Stimulated activated CD4-positive, alpha-beta T cell treated with anti-CD3 and anti-CD28 coated beads, Interleukin-1b, Interleukin-23, amount 100 ng/mL, for 24 hours (primary cell): Measurements from ENCODE around the gene IQCF2.
"Not testable (repeated sequence)": the region's sequence is repeated elsewhere in the genome, so short reads cannot be mapped to it uniquely, and the experiment has no call there.

Experiments
- DNase-seq, 4 experiments: peaks; one replicate each; pipeline ENCODE4 v3.0.0-alpha.2; 2020; ENCODE audit warnings: low read depth in 4 of 4, low spot score in 1 of 4

Gene IQCF2

DNA sequence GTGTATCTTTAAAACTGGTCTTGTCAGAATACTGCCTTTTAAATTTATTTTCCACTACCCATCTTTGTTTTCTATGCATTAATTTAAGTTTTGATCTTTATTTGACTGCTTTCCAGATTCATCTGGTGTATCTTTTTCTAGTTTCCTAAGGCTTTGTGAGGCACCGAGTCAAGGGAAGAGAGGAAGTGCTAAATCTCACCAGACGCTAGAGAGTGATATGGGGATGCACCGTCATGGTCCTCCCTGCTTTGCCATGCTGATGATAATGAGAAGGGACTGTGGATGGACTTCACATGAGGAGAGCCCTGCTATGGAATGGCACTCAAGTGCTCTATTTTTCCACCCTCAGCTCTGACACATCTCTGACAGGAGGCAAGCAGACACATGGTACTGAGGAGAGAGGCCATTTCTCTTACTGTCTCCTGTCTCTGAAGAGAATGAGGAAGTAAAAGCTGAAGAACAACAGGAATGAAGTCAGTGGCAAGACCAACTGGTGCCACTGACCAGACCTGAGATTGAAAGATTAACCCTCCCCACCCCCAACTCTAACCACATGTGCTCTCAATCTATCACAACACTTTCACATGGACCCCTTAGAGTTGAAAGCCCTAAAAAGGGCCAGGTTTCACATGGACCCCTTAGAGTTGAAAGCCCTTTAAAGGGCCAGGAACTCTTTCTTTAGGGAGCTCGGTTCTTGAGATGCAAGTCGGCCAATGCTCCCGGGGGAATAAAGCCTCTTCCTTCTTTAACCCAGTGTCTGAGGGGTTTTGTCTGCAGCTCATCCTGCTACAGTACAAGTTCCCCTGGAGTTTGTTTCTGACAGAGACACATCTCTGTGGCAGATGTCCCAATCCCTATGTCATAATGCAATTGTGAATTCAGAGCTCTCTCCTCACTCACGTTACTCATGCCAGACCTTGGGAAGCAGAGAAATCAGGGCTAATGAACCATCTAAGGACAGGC is at the start of gene IQCF2:
IQCF2 (plus strand) TSS at position 913 of the 963 bp plus-strand sequence. CDS start 52 bp downstream, outside the sequence.
- no peak for DNase-seq

DNA sequence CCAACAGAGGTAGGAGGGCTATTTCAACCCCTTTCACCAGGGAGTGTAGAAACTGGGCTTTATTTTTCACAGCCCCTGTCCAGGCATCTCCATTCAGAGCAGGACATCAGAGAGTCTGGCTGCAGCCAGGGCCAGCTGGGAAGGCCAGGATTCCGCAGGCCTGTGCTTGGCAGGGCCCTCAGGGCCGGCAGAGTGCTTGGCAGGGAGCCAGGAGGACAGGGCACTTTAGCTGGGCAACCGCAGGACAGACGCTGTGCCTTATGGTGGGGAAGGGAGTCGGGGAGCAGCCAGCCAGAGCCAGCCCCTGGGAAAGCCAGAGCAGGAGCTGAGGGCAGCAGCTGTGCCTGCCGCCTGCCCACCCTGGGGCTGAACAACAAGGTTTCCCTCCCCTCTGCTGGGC is 47.9 kb upstream of the IQCF2 start:
- no peak for DNase-seq

DNA sequence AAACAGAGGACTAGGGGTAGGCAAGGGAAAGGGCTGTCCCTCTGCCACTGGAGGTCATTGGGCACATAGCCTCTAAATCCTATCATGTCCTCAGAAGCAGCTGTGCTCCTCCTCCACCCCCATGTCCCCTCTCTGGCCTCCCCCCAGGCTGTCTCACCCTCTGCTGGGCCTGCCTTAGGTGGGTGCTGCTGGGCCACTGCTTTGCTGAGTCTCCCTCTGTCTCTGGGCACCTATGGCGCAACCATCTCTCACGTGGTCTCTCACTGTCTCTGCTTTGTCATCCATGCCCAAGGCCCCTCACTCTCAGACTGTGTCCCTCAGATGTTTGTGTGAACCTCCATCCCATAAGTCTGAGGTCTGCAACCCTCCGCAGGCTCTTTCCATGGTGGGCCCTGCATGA is 47.4 kb upstream of the IQCF2 start:
- no peak for DNase-seq

DNA sequence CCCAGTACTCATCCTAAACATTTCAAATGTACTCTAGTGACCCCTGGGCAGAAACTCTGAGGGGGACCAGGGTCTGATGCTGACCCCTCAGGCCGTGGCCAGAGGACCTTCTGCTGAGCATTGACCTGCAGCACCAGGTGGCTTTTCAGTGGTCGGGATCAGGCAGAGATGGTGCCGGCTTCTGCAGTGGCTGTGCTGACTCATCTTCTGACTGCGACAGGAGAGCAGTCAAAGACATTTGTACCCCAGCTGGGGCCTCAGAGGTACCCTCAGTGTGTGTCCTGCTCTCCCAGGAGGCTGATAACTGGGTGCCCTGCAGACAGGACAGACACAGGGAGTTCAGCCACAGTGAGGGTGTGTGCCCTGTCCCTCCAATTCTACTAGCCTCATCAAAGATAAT is 45.8 kb upstream of the IQCF2 start:
- no peak for DNase-seq

DNA sequence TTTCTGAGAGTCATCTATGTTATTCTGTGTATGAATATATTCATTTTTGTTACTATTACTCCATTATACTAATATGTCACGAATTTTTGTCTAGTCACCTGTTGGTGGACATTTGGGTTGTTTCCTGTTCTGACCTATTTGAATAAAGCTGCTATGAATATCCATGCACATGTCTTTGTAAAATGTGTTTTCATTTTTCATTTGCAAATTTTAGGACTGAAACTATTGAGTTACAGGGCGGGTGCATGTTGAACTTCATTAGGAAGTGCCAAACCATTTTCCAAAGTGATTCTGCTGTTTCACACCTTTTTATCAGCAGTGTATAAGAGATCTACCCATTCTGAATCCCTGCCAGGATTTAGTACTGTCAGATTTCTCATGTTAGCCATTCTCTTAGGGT is 44.7 kb upstream of the IQCF2 start:
- DNase-seq: no peak

DNA sequence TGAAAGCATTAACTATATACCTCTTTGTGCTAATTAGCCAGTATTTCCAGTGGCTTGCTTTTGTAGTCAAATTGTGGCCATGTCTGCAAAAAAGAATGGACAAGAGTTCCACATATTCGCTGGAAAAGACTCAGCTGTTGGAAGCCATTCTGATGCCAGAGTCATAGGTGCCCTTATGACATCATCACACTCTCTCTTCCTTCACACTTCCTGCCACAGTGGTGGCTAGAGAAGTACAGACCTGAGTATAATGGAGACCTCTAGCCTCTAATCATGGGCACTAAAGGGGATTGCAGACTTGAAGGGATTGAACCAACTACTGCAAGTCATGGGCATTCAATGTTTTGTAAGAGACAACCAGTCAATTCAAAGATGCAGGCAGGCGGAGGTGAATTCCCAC is 44.0 kb upstream of the IQCF2 start:
- no peak for DNase-seq

DNA sequence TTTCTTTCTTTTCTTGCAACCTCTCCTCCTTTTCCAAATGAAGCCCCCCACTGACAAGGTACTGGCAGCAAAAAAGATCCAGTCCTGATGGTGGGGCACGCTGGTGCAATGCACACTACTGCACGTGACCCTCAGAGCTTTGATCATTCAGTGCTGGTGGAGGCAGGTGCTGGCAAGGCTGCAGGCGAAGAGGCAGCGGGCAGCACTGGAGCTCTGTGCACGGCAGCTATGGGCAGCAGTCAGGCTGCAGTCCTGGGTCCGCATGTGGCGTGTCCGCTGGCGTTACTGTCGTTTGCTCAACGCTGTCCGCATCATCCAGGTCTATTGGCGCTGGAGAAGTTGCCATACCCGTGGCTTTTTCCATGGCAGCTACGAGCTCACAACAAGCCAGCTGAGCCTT is 42.3 kb upstream of the IQCF2 start:
- no peak for DNase-seq

DNA sequence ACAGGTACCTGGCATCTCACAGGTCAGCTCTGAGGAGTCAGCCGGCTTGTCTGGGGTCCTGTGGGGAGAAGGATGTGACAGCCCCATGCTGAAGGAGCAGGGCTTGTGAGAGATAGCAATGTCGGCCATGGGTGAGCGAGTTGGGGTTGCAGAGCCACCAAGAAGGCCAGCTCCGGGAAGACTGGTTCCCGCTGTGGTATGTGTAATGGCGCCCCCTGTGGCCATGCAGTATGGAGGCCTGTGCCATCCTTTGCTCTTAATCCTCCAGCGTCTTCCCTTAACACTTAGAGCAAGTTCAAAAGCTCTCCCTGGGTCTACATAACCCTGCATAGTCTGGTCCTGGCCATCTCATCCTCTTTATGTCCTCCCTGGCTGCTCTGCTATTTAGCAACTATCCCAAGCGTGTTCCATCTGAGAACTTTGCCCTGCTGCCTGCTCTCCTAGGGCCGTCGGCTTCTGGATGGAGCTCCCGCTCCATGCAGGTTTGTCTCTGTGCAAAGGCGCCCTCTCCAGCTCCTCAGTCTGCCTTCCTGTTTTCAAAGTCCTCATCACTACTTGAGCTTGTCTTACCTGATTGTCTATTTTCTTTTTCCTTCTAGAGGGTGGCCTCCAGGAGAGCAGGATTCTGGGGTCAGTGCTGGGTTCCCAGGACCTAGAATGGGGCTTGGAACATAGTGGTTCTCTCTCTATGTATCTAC is 41.6 kb upstream of the IQCF2 start:
- DNase-seq: no peak

DNA sequence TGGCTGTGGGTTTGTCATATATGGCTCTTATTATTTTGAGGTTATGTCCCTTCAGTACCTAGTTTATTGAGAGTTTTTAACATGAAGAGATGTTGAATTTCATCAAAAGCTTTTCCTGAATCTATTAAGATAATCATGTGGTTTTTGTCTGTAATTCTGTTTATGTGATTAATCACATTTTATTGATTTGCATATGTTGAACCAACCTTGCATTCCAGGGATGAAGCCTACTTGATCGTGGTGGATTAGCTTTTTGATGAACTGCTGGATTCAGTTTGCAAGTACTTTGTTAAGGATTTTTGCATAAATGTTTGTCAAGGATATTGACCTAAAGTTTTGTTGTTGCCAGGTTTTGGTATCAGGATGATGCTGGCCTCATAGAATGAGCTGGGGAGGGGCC is 33.1 kb upstream of the IQCF2 start:
- no peak for DNase-seq

DNA sequence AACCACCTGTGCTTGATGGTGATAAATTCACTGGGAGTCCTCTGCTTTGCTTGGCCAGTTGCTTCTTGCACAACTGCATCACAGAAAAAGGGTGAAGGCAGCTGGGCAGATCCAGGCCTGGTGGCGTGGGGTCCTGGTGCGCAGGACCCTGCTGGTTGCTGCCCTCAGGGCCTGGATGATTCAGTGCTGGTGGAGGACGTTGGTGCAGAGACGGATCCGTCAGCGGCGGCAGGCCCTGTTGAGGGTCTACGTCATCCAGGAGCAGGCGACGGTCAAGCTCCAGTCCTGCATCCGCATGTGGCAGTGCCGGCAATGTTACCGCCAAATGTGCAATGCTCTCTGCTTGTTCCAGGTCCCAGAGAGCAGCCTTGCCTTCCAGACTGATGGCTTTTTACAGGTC is 31.1 kb upstream of the IQCF2 start:
- no peak for DNase-seq

DNA sequence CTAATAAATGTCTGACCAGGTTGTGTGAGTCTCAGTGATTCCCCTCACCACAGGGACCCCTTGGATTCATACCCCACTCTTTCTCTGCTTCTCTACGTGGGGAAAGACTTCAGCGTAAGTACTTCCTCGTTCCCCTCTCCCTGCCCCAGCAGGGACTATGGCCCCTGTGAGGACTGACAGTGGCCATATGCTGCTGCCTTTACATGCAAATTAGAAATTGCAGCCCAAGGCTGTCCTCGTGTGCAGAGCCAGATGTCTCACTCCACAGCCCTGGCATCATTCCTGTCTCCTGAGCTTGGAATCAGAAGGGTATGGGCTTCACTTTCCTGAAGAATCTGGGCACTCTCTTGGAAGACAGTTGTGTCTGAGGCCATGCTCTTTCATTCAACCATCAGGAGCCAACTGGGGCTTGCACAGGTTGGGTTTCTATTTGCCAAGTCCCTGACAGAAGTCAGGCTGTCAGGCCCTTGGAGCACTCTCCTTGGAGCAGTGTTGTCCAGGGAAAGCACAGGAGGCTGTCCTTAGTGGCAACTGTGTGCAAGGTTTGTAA is 30.5 kb upstream of the IQCF2 start:
- DNase-seq: no peak

DNA sequence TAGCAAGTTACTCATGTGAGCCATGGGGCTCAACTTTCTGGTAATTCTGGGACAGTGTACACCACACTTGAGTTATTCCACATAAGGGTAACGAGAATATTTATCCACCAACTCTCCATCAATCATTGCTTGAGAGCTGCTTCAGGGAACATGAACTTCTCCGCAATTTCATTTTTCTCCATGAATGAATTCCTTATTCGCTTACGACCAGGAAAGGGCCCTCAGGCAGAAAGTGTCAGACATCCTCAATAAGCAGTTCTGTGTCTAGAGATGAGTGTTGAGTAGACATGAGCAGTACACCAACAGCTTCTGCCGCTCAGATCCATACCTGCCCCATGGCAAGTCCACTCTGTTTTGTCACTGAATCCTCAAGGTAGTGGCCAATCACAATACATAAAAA is 24.8 kb upstream of the IQCF2 start:
- no peak for DNase-seq

DNA sequence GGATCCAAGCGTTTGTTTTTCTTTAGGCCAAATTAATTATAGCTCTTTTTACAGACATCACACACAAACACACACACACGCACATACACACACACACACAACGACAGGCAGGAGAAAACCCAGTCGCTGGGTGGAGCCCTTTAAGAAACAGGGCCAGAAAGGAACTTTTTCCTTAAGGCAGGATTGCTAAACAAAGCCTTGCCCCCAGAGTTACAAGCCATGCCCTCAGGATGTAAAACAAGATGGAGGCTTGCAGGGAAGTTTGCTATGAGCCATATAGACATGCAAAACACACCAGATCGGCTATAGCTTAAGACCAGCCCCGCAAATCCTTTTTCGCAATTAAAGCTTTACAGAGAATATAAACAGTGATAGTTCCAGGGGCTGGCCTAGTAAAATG is 16.3 kb upstream of the IQCF2 start:
- no peak for DNase-seq

DNA sequence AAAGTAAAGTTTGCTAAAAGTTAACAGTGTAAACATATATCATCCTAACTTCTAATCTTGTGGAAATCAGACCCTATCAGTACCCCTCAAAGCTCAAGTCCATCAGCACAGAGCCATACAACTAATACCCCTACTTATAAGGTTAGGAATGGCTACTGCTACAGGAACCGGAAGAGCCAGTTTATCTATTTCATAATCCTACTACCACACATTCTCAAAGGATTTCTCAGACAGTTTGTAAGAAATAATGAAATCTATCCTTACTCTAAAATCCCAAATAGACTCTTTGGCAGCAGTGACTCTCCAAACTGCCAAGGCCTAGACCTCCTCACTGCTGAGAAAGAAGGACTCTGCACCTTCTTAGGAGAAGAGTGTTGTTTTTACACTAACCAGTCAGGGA is 6.0 kb upstream of the IQCF2 start:
- DNase-seq: not testable (repeated sequence)

DNA sequence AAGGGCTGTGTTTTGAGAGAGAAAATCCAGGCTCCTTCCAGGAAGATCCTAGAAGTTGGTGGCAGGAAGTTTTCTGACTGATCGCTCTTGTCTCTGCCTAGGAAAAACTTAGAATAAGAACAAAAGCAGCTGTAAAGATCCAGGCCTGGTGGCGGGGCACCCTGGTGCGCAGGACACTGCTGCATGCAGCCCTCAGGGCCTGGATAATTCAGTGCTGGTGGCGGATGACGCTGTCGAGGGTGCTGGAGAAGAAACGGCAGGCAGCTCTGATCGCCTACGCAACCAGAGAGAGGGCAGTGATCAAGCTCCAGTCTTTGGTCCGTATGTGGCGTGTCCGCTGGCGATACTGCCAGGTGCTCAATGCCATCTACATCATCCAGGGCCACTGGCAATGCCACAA is 1.5 kb downstream of the IQCF2 start:
- DNase-seq: no peak

DNA sequence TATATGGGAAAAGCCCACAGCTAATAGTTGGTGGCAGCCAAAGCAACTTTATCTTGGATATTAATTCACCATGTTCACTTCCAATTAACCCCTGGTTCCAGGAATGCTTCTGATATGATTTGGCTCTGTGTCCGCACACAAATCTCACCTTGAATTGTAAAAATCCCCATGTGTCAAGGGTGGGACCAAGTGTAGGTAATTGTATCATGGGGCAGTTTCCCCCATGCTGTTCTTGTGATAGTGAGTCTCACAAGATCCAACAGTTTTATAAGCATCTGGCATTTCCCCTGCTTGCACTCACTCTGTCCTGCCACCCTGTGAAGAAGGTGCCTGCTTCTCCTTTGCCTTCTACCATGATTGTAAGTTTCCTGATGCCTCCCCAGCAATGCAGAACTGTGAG is 7.5 kb downstream of the IQCF2 start:
- DNase-seq: not testable (repeated sequence)

DNA sequence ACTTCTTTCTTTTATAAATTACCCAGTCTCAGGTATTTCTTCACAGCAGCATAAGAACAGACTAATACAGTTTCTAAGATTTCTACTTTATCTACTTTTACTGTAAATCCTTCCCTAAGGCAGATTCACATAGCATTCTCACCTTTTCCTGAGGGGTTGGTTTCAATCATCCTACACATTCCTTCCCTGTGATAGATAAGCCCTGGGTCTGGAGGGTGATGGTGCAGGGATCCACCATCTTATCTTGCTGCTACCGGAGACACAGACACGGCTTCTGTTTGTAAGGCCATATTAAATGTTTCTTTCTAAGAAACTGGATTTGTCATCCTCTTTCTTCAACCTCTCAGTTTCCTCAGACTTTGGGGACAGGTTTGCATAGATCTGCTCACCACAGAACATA is 7.9 kb downstream of the IQCF2 start:
- no peak for DNase-seq

DNA sequence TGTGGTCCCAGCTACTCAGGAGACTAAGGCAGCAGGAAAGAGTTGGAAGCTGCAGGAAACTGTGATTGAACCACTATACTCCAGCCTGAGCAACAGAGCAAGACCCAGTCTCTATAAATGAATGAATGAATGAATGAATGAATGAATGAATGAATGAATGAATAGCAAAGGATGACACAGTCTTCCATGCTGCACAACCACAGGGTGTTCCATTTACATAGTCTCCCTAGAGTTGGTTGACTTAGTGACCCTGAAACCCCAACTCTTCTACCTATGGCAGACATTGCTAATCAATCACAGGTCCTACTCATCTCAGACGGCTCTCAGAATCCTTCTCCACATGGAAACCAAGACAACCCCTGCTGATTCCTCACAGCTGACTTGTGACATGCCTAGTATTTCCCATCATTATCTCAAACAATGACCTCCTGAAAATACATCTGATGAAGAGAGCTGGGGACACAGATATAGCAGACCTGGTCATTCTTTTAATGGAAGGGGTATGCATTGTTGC is 11.9 kb downstream of the IQCF2 start:
- no peak for DNase-seq

DNA sequence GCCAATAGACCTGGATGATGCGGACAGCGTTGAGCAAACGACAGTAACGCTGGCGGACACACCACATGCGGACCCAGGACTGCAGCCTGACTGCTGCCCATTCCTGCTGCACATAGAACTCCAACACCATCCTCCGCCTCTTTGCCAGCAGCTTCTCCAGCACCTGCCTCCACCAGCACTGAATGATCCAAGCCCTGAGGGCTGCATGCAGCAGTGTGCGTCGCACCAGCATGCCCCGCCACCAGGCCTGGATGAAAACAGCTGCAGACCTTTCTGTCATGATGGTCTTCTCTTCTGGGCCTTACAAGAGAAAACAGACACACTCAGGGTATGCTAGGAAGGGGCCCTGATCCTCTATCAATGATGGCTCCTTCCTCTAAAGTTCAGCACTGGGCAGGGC is 12.5 kb downstream of the IQCF2 start:
- no peak for DNase-seq

DNA sequence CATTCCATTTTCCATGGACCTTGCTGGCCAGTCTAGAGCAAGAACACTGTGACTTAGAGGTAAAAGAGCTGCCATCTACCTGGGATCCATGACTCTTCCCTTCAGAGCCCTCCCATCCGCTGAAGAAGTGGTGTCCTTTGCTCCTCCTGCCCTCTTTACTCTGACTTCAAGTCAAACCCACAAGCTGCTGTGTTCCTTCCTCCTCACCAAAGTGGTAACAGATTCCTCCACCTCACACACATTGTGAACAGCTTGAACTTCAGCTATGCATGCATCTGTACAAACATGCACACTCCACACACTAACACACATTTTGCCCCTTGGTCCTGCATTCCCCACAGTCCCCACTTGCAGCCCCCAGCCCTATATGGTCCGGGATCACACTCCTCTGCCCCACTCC is 13.0 kb downstream of the IQCF2 start:
- no peak for DNase-seq

DNA sequence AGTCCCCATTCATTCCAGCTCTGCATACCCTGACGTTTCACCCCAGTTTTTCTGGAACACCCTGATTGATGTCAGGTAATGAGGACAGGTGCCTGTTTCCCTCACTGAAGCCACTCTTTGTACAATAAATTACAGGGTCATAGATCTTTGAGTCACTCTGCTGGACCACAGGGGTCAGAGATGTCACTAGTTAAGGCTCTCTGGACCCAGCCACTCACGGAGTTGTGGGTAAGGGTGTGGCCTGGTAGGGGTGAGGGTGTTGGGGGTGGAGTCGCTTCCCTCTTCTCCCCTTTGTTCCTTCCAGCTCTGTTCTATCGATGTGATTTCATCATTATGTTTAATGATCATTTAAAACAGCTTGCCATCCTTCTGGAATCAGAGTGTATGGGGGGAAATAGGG is 13.5 kb downstream of the IQCF2 start:
- DNase-seq: no peak

DNA sequence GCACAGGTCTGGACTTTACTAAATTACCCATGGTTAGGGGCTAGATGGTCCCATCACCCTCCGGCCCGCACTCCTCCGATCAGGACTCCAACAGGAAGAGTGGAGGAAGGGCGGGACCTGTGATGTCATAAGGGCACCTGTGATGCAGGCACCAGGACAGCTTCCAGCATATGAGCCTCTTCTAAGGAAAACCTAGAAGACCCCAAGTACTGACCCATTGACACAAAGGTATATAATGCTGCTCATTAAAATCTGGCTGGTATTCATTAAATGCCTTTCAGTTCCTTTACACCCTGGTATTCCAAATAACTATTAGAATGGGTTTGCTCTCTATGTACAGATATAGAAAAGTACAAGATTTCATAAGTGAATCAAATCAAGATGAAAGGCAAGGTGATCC is 14.1 kb downstream of the IQCF2 start, which contains the start of gene IQCF5:
IQCF5 (minus strand) TSS at position 101 of the 400 bp plus-strand sequence; CDS start at position 31, 70 bp downstream.
- no peak for DNase-seq
